GM12873 (cell line): ENCODE data around the gene PNMT.

Source experiments
- CTCF ChIP-seq: IDR thresholded peaks from 2 replicates; pipeline ENCODE4 v1.5.1; 2012; ENCODE audit warnings: low read depth, mild to moderate bottlenecking, moderate library complexity, low read length, control low read depth; ENCODE audit not compliant: insufficient read depth; ENCODE audit errors: missing control alignments

The PNMT gene

GRCh38 chr17:39652587-39653315 is 15.5 kb upstream of the PNMT start:
- no peak for TF ChIP-seq CTCF

GRCh38 chr17:39653316-39653661 is 15.0 kb upstream of the PNMT start:
- no peak for TF ChIP-seq CTCF

- peak; percentile 98 for TF ChIP-seq CTCF
These were observed 14.5 kb upstream of the PNMT start for GRCh38 chr17:39653662-39654331.

- no peak for TF ChIP-seq CTCF
These were observed 13.1 kb upstream of the PNMT start for GRCh38 chr17:39655105-39655504.

GRCh38 chr17:39658346-39658745 is 9.9 kb upstream of the PNMT start:
- TF ChIP-seq CTCF = no peak

DNA sequence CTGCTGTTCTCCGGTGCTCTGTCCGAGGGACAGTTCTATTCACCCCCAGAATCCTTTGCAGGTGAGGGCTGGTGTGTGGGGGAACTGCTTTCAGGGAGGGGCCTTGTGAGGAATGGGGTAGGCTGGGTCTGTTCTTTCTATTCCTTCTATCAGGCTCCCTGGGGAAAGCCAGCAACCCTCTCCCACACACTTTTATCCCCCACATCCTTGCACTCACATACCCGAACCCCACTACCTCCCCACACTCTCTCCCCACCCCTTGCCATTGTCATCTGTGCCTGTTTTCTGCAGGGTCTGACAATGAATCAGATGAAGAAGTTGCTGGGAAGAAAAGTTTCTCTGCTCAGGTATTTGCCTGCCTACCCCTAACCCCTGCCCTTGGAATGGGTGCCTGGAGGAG is 9.5 kb upstream of the PNMT start:
- TF ChIP-seq CTCF = no peak

GRCh38 chr17:39659279-39660010 is 8.8 kb upstream of the PNMT start:
- TF ChIP-seq CTCF = no peak
